ENCODE measurements around the gene DNAJA2.

DNAJA2 gene

GRCh38 chr16:46924402-46924801 is 49.1 kb downstream of the DNAJA2 start (continued):
- TF ChIP-seq PRDM4 (tag by site-specific recombination; IDR thresholded peaks at IDR 0.05) (no peak), ZNF18 (tag by site-specific recombination; IDR thresholded peaks at IDR 0.05) (no peak), ZSCAN4 (tag by site-specific recombination; IDR thresholded peaks at IDR 0.05) (no peak), ZNF174 (tag by site-specific recombination; IDR thresholded peaks at IDR 0.05) (no peak)

- no peak overlapping the region for H3K27ac ChIP-seq (ENCODE audit: extremely low read depth, low read depth, low read length)
- ChIA-PET POLR2A (no interaction called here), CTCF (interaction anchor here (0.6 kb wide), 1 partner anchor 255 kb away, joined by 3 read pairs; no protein-coding TSS in a partner anchor)
- no peaks in the 10 kb centered on the region for H3K4me1 ChIP-seq (ENCODE audit: control insufficient read depth, insufficient read depth, low read length)
- TF ChIP-seq ZNF121 (tag by site-specific recombination; IDR thresholded peaks at IDR 0.05) (no peak), KLF8 (tag by site-specific recombination; IDR thresholded peaks at IDR 0.05) (no peak), ZNF433 (tag by site-specific recombination; IDR thresholded peaks at IDR 0.05; ENCODE audit: low read depth) (no peak), ZNF155 (tag by site-specific recombination; IDR thresholded peaks at IDR 0.05) (no peak), ZBTB1 (tag by site-specific recombination; IDR thresholded peaks at IDR 0.05) (no peak), ZNF792 (tag by site-specific recombination; IDR thresholded peaks at IDR 0.05) (no peak), SALL2 (tag by site-specific recombination; IDR thresholded peaks at IDR 0.05; ENCODE audit: borderline replicate concordance) (no peak), ZNF510 (tag by site-specific recombination; IDR thresholded peaks at IDR 0.05; ENCODE audit: insufficient replicate concordance) (no peak), ZFHX2 (tag by site-specific recombination; conservative IDR thresholded peaks at IDR 0.05) (no peak), BCL6B (tag by site-specific recombination; IDR thresholded peaks at IDR 0.05) (no peak), ZNF626 (tag by site-specific recombination; IDR thresholded peaks at IDR 0.05) (no peak)
- peaks cover 10 to 72% of the 10 kb centered on the region in 2 experiments; a peak in 2 of 3 replicates for H3K36me3 ChIP-seq (ENCODE audit: control insufficient read depth in 2 of 2, insufficient read depth in 1 of 2, low read length in 2 of 2)
- no peaks in the 10 kb centered on the region for H3K9me3 ChIP-seq (ENCODE audit: control insufficient read depth, insufficient read depth, low read depth, low read length)
- H3K4me3 ChIP-seq (ENCODE audit: low read depth, low read length) = no peak overlapping the region
Measured at GRCh38 chr16:46923513-46924295, 49.8 kb downstream of the DNAJA2 start.

GRCh38 chr16:46922239-46922638 is 51.2 kb downstream of the DNAJA2 start:
- POLR2A ChIA-PET = no interaction called here
- Histone ChIP-seq H3K4me1 (ENCODE audit: control insufficient read depth, insufficient read depth, low read length) (no peaks in the 10 kb centered on the region), H3K36me3 (ENCODE audit: control insufficient read depth in 2 of 2, insufficient read depth in 1 of 2, low read length in 2 of 2) (peaks cover 10 to 75% of the 10 kb centered on the region in 2 experiments; a peak in 2 of 3 replicates), H3K27ac (ENCODE audit: extremely low read depth, low read depth, low read length) (no peak overlapping the region), H3K4me3 (ENCODE audit: low read depth, low read length) (no peak overlapping the region), H3K9me3 (ENCODE audit: control insufficient read depth, insufficient read depth, low read depth, low read length) (no peaks in the 10 kb centered on the region)
- CTCF ChIA-PET = no interaction called here
- no peak for TF ChIP-seq ZNF623 (tag by site-specific recombination; IDR thresholded peaks at IDR 0.05)
- TF ChIP-seq OSR2 (tag by site-specific recombination; IDR thresholded peaks at IDR 0.05) = no peak
- no peak for TF ChIP-seq ZNF624 (tag by site-specific recombination; IDR thresholded peaks at IDR 0.05)
- no peak for TF ChIP-seq ZNF19 (tag by site-specific recombination; IDR thresholded peaks at IDR 0.05; ENCODE audit: low read depth)
- TF ChIP-seq ZSCAN5A (tag by site-specific recombination; IDR thresholded peaks at IDR 0.05) = no peak
- no peak for TF ChIP-seq ZNF354C (tag by site-specific recombination; IDR thresholded peaks at IDR 0.05; ENCODE audit: borderline replicate concordance, low read depth)
- TF ChIP-seq ZBTB26 (tag by site-specific recombination; optimal IDR thresholded peaks at IDR 0.05) = no peak
- TF ChIP-seq ZNF223 (tag by site-specific recombination; IDR thresholded peaks at IDR 0.05) = no peak
- TF ChIP-seq ZNF473 (tag by site-specific recombination; IDR thresholded peaks at IDR 0.05) = no peak

Data from HEK293 (cell line).